ENCODE data around the gene ZNF217. TPM values are rescaled to one million over a fixed set of nuclear protein-coding genes. Genes with fewer than 3 reads are reported as not detected.
"Not testable (repeated sequence)": the region's sequence is repeated elsewhere in the genome, so short reads cannot be mapped to it uniquely, and the experiment has no call there.

The ZNF217 gene
- total RNA-seq, 4 donors from 2014 or later, result 18.0 to 42.8 (median 27.8) TPM

DNA sequence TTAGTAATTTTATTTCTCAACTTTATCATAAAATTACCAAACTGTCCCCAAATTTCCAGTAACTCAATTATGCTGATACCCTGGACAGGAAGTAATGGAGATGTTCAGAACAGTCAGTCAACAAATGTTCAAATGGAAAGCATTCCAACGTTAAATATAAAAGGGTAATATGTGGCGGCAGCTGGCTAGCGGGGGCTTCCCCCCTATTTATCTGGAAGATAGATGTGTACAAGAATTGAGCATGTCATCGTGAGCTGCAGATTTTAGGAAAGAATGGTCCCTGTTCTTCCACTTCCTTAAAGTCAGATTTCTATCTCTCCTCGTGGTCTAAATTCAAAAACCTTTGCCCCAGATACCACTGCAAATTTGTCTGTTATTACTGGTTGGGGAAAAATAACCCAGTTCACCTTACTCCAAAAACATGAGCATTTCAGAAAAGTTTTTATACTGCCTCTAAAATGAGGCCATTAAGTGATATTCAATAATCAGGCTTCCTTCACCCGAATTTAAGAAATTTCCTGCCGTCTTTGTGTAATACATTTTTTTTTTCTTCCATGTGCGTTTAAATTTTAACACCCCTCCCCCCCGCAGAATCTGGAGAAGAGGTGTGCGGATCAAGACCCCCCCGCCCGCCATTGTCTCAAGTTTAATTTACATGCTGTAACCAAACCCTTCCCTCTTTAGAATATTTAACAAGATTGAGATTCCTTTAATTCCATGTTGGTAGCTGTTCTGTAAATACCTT lies 4.1 kb downstream of the ZNF217 start:
- H3K4me3 ChIP-seq (replicated peaks in 1 of 3); H3K36me3 ChIP-seq; DNase-seq; H3K9me3 ChIP-seq; H3K27me3 ChIP-seq; intact Hi-C loops (cut with DNase I): not testable (repeated sequence)
- Histone ChIP-seq H3K4me1 (peaks cover 13 to 32% of the 10 kb centered on the region in 2 donors), H3K27ac (peak overlapping the region; percentile 99 to 100 (median 100))
- WGBS, 2 donors, result 43 to 47% methylated on average over 12 of the region's 12 CpGs

DNA sequence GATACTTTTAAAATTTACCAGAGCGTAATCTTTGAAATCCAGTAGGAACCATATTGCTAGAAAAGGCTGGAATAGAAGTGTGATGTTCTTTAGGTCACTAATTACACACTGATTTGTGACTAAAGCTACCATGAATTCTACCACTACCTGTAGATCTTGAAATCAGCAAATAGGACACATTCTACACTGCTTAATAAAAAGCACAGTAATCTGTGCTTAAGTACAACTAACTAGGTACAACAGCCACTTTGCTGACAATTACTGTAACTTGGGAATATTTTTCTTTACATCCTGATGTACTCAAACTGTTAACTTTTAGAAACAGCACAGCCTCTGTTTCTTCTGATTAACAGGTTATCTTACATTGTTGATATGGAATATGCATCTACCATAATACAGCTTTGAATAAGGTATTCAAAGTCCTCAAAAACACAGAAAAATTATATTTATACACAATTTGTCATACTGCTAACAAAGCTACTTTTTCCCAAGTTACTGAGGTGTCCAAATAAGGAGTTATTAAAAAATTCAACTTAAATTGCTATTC lies 6.4 kb downstream of the ZNF217 start:
- H3K27ac ChIP-seq, result peak overlapping the region in 1 of 3 donors; percentile 41
- 93 to 100% methylated on average over 1 of the region's 1 CpG for WGBS, 2 donors
- intact Hi-C loops (cut with DNase I), result not testable (repeated sequence)

DNA sequence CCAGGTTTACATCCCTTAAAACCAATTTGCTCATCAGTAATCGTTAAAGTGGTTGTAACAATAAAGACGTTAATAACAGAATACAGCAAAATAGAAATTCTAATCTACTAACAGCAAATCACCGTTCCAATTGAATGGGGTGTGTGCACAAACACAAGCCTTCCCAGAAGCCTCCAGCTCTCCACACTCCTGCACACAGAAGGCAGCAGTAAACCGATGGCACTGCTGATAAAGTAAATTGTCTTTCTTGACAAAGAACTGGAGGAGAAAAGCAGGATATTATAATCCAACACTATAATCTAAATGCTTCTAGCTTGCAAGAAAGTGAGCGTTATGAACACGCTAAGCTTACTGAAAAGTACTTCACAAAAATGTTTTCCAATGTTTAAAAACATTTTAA lies 7.0 kb downstream of the ZNF217 start:
- H3K9me3 ChIP-seq, result no peaks in the 10 kb centered on the region
- peaks cover 9 to 10% of the 10 kb centered on the region in 2 donors for H3K36me3 ChIP-seq
- intact Hi-C loops (cut with DNase I), result no loop called here
- no peak for TF ChIP-seq POLR2A (IDR thresholded peaks at IDR 0.05)
- TF ChIP-seq, protein P1, sequence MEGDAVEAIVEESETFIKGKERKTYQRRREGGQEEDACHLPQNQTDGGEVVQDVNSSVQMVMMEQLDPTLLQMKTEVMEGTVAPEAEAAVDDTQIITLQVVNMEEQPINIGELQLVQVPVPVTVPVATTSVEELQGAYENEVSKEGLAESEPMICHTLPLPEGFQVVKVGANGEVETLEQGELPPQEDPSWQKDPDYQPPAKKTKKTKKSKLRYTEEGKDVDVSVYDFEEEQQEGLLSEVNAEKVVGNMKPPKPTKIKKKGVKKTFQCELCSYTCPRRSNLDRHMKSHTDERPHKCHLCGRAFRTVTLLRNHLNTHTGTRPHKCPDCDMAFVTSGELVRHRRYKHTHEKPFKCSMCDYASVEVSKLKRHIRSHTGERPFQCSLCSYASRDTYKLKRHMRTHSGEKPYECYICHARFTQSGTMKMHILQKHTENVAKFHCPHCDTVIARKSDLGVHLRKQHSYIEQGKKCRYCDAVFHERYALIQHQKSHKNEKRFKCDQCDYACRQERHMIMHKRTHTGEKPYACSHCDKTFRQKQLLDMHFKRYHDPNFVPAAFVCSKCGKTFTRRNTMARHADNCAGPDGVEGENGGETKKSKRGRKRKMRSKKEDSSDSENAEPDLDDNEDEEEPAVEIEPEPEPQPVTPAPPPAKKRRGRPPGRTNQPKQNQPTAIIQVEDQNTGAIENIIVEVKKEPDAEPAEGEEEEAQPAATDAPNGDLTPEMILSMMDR (IDR thresholded peaks at IDR 0.05), result no peak
- no peaks in the 10 kb centered on the region for H3K27me3 ChIP-seq
- 41 to 46% methylated on average over 6 of the region's 6 CpGs for WGBS, 2 donors
- H3K27ac ChIP-seq, result peak overlapping the region; percentile 20 to 63 (median 41)
- no peak overlapping the region for H3K4me3 ChIP-seq (replicated peaks in 1 of 3)
- H3K4me1 ChIP-seq, result peaks cover 13 to 54% of the 10 kb centered on the region in 2 donors
- no peak for DNase-seq

More for the DNA sequence above, 6.4 kb downstream of the ZNF217 start:
- not testable (repeated sequence) for H3K9me3 ChIP-seq; DNase-seq; H3K27me3 ChIP-seq; H3K4me3 ChIP-seq (replicated peaks in 1 of 3); H3K36me3 ChIP-seq
- H3K4me1 ChIP-seq, result peaks cover 13 to 51% of the 10 kb centered on the region in 2 donors

DNA sequence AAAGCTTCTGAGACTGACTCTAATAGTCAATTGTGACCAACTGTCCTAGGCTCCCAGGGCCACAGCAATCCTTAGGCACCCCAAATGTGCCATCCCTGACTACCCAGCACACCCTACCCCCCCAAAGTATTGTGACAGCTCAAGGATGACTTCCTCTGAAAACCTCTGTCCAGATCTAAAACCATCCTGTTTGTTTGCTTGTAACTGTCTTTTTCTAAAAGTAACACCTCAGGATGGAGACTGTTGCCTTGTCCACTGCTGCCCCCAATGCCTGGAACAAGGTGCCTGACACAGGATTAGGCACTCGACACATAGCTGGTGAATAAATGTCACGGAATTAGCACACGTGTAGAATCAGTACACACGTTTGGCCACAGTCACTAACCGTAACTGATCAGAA lies 7.7 kb downstream of the ZNF217 start:
- H3K9me3 ChIP-seq; H3K27me3 ChIP-seq; H3K4me3 ChIP-seq (replicated peaks in 1 of 3); DNase-seq; intact Hi-C loops (cut with DNase I): not testable (repeated sequence)
- peak overlapping the region in 2 of 3 donors; percentile 14 to 56 for H3K27ac ChIP-seq
- H3K36me3 ChIP-seq, result peaks cover 15 to 17% of the 10 kb centered on the region in 2 donors
- peaks cover 13 to 60% of the 10 kb centered on the region in 2 donors for H3K4me1 ChIP-seq
- WGBS, 2 donors, result 88 to 93% methylated on average over 5 of the region's 5 CpGs

DNA sequence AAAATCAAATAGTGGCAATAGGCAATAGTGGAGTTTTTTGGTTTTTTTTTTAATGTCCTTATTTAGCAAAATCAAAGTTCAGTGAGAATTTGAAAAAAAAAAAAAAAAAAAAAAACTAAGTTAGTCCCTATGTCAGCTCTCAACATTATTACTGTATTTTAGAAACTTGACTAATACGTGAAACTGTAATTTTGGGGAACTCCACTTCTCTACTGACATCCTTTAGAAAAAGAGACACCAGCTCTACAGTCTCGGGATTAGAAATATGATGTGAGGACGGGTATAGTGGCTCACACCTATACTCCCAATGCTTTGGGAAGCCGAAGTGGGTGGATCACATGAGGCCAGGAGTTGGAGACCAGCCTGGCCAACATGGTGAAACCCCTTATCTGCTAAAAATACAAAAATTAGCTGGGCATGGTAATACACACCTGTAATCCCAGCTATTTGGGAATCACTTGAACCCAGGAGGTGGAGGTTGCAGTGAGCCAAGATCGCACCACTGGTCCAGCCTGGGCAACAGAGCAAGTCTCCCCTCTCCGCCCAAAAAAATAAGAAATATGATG lies 8.6 kb downstream of the ZNF217 start:
- 89 to 90% methylated on average over 6 of the region's 6 CpGs for WGBS, 2 donors
- intact Hi-C loops (cut with DNase I); DNase-seq; H3K9me3 ChIP-seq; H3K4me3 ChIP-seq (replicated peaks in 1 of 3); H3K27me3 ChIP-seq: not testable (repeated sequence)
- peaks cover 15 to 17% of the 10 kb centered on the region in 2 donors for H3K36me3 ChIP-seq
- H3K27ac ChIP-seq, result peak overlapping the region in 2 of 3 donors; percentile 14 to 65
- peaks cover 20 to 67% of the 10 kb centered on the region in 2 donors for H3K4me1 ChIP-seq

DNA sequence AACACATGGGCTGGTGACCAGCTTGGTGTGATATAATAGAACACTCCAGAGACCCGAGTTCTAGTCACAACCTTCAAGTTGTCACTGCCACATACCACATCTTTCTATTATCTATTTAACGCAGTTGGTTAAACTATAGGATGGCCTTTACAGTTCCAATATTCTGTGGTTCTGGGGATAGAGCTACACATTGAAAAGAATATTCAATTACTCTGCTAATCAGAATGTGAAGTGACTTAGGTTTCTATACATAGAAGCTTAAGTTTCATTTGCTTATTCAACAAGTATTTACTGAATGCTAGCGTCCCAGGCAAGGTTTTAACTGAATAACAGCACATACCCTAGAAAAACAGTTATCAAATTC lies 9.1 kb downstream of the ZNF217 start:
- H3K9me3 ChIP-seq; H3K4me3 ChIP-seq (replicated peaks in 1 of 3); H3K27me3 ChIP-seq; intact Hi-C loops (cut with DNase I); DNase-seq: not testable (repeated sequence)
- Histone ChIP-seq H3K36me3 (peaks cover 15 to 17% of the 10 kb centered on the region in 2 donors), H3K27ac (peak overlapping the region; percentile 3 to 82 (median 65)), H3K4me1 (peaks cover 26 to 67% of the 10 kb centered on the region in 2 donors)
- 66 to 68% methylated on average over 3 of the region's 3 CpGs for WGBS, 2 donors

DNA sequence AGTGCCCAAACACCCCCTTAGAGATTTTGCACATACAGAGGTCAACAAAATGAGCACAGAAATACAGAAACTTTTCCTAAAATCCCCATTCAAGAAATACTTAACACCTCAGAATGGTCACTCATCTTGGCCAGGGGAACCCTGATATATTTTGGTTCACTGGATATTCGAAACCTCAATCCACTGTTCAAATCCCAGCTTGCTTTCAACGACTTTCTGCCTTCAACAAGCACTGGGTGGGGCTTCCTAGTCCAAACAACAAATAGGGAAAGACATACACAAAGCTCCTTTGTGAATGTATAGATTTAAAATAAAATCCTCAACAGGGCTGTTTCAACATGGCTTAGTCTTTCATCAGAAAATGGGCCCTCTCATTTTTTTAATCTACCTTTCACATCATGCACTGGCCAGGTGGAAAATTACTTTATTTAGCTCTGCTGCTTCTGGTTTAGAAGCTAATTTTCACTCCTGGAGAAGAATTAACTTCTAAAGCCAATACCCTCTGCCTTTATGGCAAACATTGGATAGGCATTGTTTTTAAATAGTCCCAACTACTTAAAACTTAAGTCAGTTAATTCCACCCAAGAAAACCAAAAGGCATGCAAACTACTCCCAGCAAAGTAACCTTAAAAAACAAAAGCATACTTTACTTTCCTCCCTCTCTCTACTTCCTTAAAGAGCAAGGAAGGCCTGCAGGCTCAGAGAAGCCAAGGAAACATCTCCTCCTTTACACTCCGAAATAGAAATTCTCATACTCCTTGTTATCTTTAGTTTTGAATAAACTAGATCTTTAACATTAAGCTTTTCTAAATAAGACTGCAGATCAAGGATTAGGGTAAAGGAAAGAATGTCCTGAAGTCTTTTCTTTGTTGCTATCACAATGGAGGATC lies 9.7 kb downstream of the ZNF217 start:
- intact Hi-C loops (cut with DNase I); DNase-seq; H3K27me3 ChIP-seq; H3K4me3 ChIP-seq (replicated peaks in 1 of 3); H3K9me3 ChIP-seq: not testable (repeated sequence)
- H3K27ac ChIP-seq, result peak overlapping the region; percentile 3 to 82 (median 65)
- WGBS, 2 donors, result 21 to 28% methylated on average over 3 of the region's 3 CpGs
- peaks cover 15 to 17% of the 10 kb centered on the region in 2 donors for H3K36me3 ChIP-seq
- H3K4me1 ChIP-seq, result peaks cover 32 to 68% of the 10 kb centered on the region in 2 donors

Data from thyroid gland (tissue), 4 donors.